B cell (primary cell): Measurements from ENCODE around the gene C1orf52. TPM values are rescaled to one million over a fixed set of nuclear protein-coding genes. Genes with fewer than 3 reads are reported as not detected.
A peak's percentile ranks its signal among the peaks of the same experiment; 100 is the strongest.
"Not testable (repeated sequence)": the region's sequence is repeated elsewhere in the genome, so short reads cannot be mapped to it uniquely, and the experiment has no call there.

Source experiments
- ATAC-seq: fragments of 200-7000 bp; cut with Tn5 transposase; one replicate; pipeline ENCODE4 v1.10.0; 2021; ENCODE audit warnings: low read depth, mild to moderate bottlenecking, moderate number of reproducible peaks, moderate library complexity
- CTCF ChIA-PET: fragments of 350-600 bp; sonication (Branson Sonifier 250); formaldehyde crosslinking; loops from one replicate; lab custom pipeline; 2021; ENCODE audit warnings: antibody characterized with exemption, inconsistent platforms; lab: Charles Lee
- POLR2A ChIA-PET: fragments of 350-600 bp; sonication (Branson Sonifier 250); formaldehyde crosslinking; loops from one replicate; lab custom pipeline; 2021; ENCODE audit warnings: antibody characterized with exemption; lab: Charles Lee
- DNase-seq: peaks from one replicate; pipeline ENCODE4 v3.0.0; 2013
- H2AFZ ChIP-seq: 2 replicates; pipeline ENCODE4 v1.6.1; 2012; ENCODE audit warnings: mild to moderate bottlenecking, low read depth, low read length; ENCODE audit not compliant: insufficient read depth, poor library complexity, severe bottlenecking
- H3K27ac ChIP-seq, 2 donors: 1 replicate in 1 of 2; 2 replicates in 1 of 2; pipeline ENCODE4 v1.5.1; 2012 to 2013; ENCODE audit warnings: low read length in 2 of 2, mild to moderate bottlenecking in 2 of 2, moderate library complexity in 1 of 2
- H3K27me3 ChIP-seq, 4 experiments: fragments of 200-600 bp in 1 of 4; sonication (generic) in 1 of 4; replicated peaks in 1 of 4; 1 replicate in 2 of 4; 2 replicates in 2 of 4; pipeline versions ENCODE4 v1.6.1 to v1.7.0; 2013 to 2016; ENCODE audit warnings: low read length in 3 of 4, mild to moderate bottlenecking in 2 of 4, mixed read lengths in 1 of 4, moderate library complexity in 1 of 4; ENCODE audit not compliant: insufficient read depth in 4 of 4, control insufficient read depth in 3 of 4; ENCODE audit errors: control extremely low read depth in 1 of 4
- H3K36me3 ChIP-seq, 2 experiments: replicated peaks in 1 of 2; 1 replicate in 1 of 2; 2 replicates in 1 of 2; pipeline versions ENCODE4 v1.6.1 to v1.7.1; 2013; ENCODE audit warnings: low read length in 1 of 2; ENCODE audit not compliant: insufficient read depth in 2 of 2, control insufficient read depth in 1 of 2; ENCODE audit errors: control extremely low read depth in 1 of 2, extremely low read depth in 1 of 2
- H3K4me1 ChIP-seq, 2 donors: fragments of 200-600 bp in 1 of 2; sonication (generic) in 1 of 2; 1 replicate in 1 of 2; 2 replicates in 1 of 2; pipeline versions ENCODE4 v1.5.1 to v1.6.1; 2013 to 2017; ENCODE audit warnings: low read length in 2 of 2; ENCODE audit not compliant: control insufficient read depth in 2 of 2, insufficient read depth in 2 of 2
- H3K4me2 ChIP-seq: replicated peaks from 2 replicates; pipeline ENCODE3; 2012; ENCODE audit warnings: mild to moderate bottlenecking, low read depth, low read length; ENCODE audit not compliant: poor library complexity, severe bottlenecking
- H3K4me3 ChIP-seq, 5 experiments: fragments of 200-600 bp in 1 of 5; sonication (generic) in 1 of 5; 1 replicate in 3 of 5; 2 replicates in 2 of 5; pipeline versions ENCODE4 v1.5.1 to v1.7.0; 2011 to 2016; ENCODE audit warnings: low read length in 4 of 5, mild to moderate bottlenecking in 4 of 5, low read depth in 2 of 5, control low read depth in 1 of 5, moderate library complexity in 1 of 5; ENCODE audit not compliant: insufficient read depth in 1 of 5; ENCODE audit errors: control extremely low read depth in 1 of 5, extremely low read depth in 1 of 5
- H3K79me2 ChIP-seq: fragments of 200-600 bp; sonication (generic); one replicate; pipeline ENCODE4 v1.6.0; 2016; ENCODE audit warnings: low read length; ENCODE audit not compliant: control insufficient read depth, insufficient read depth
- H3K9ac ChIP-seq: fragments of 200-600 bp; sonication (generic); 2 replicates; pipeline ENCODE4 v1.6.1; 2017; ENCODE audit warnings: mild to moderate bottlenecking, low read length, moderate library complexity
- H3K9me3 ChIP-seq, 3 donors: one replicate each; pipeline versions ENCODE4 v1.6.1 to v1.7.1; 2013; ENCODE audit warnings: low read length in 2 of 3; ENCODE audit not compliant: control insufficient read depth in 2 of 3, insufficient read depth in 1 of 3; ENCODE audit errors: control extremely low read depth in 1 of 3
- H4K20me1 ChIP-seq: 2 replicates; pipeline ENCODE4 v1.6.0; 2012; ENCODE audit warnings: mild to moderate bottlenecking, low read length; ENCODE audit not compliant: insufficient read depth, control insufficient read depth, poor library complexity, severe bottlenecking
- H3K27ac Mint-ChIP-seq: one replicate; pipeline ENCODE4 v1.8.0; 2021; ENCODE audit warnings: mixed read lengths
- H3K27me3 Mint-ChIP-seq: one replicate; pipeline ENCODE4 v1.8.0; 2021; ENCODE audit warnings: mixed read lengths
- H3K4me1 Mint-ChIP-seq: one replicate; pipeline ENCODE4 v1.8.0; 2021; ENCODE audit warnings: mixed read lengths
- H3K4me3 Mint-ChIP-seq: one replicate; pipeline ENCODE4 v1.8.0; 2021; ENCODE audit warnings: mixed read lengths
- H3K9me3 Mint-ChIP-seq: one replicate; pipeline ENCODE4 v1.8.0; 2022; ENCODE audit warnings: mixed read lengths; ENCODE audit not compliant: insufficient read depth
- EZH2 ChIP-seq: IDR thresholded peaks from 2 replicates; pipeline ENCODE4 v1.6.1; 2012; ENCODE audit warnings: borderline replicate concordance, low read depth, mild to moderate bottlenecking, moderate library complexity, low read length; ENCODE audit not compliant: insufficient read depth, poor library complexity, severe bottlenecking
- WGBS: methylation state at CpG from one replicate; pipeline ENCODE4 v1.1.5; 2013; ENCODE audit warnings: missing lambda C conversion rate; ENCODE audit not compliant: insufficient coverage; 5-methylcytosine and 5-hydroxymethylcytosine counted together
- intact Hi-C: fragments of 100-400 bp; cut with micrococcal nuclease; formaldehyde crosslinking; loops from one replicate; pipeline ENCODE4 v1.10.0; 2022
- polyA plus RNA-seq: library from polyadenylated mRNA; depleted of rRNA; stranded (reverse); fragments of >200 nt; gene quantifications from 2 replicates; pipeline ENCODE4 v1.2.3, GENCODE V29; 2012
- total RNA-seq, 2 donors: library from RNA; stranded (reverse); fragments of 120-200 nt in 1 of 2; gene quantifications; 1 replicate in 1 of 2; 2 replicates in 1 of 2; pipeline versions ENCODE4 v1.2.3 to v1.2.4, GENCODE V29; 2013 to 2022
- TF ChIP-seq, protein P1 (sequence below): fragments of 200-600 bp; IDR thresholded peaks from one replicate; pipeline ENCODE4 v1.8.0; 2022; ENCODE audit warnings: antibody characterized with exemption, mild to moderate bottlenecking

Gene C1orf52
- total and polyA plus RNA-seq, 2 donors (not counting 1 experiment from before 2014, with no cell fraction given) = 29.9 to 45.3 TPM

DNA sequence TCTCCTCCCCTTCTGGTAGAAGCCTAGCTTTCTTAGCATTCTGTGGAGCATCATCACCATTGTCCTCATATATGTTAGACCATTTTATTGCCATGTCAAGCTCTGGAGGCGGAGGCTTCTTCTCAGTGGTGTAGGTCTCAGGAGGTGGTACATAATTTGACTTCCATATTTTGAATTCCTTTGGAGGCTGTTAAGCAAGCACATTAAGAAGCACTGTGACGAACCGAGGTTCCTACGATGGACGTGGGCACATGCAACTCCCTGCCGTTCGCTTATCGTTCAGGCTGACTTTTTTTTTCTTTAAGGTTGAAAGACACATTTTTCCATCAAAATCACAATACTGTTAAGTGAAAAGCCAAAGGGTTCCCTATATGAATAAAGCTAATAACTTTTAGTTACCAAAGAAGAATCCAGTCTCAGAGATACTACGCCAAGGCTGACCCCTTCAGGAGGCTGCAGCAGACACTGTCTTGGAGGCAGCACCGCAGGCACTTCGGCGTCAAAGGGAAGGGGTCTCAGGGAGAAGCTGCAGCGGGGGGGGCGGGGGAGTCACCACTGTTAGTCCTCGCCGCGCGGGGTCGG is 835 bp downstream of the C1orf52 start:
- H3K27ac Mint-ChIP-seq = peak overlapping the region; percentile 59
- H3K27me3 Mint-ChIP-seq = no peaks in the 10 kb centered on the region
- Histone ChIP-seq H3K4me2 (peak overlapping the region; percentile 95), H2AFZ (peak overlapping the region; percentile 86), H3K9ac (peak overlapping the region; percentile 87), H4K20me1 (peaks cover 21% of the 10 kb centered on the region), H3K36me3 (peaks cover 9 to 18% of the 10 kb centered on the region in 2 experiments), H3K4me1 (peaks cover 17 to 18% of the 10 kb centered on the region in 2 donors), H3K4me3 (peak overlapping the region; percentile 66 to 94 (median 85)), H3K27me3 (no peaks in the 10 kb centered on the region), H3K27ac (peak overlapping the region in 1 of 2 donors; percentile 83), H3K79me2 (peaks cover 68% of the 10 kb centered on the region), H3K9me3 (peaks cover 0 to 4% (median 0%) of the 10 kb centered on the region in 3 donors)
- 20% methylated on average over 8 of the region's 19 CpGs for WGBS
- ChIA-PET POLR2A (interaction anchor here (0.6 to 1.4 kb wide), 3 partner anchors 18 to 314 kb away, joined by 3 to 26 read pairs (median 6); partner anchors contain the start of gene BCL10), CTCF (interaction anchor here (0.6 to 12.2 kb wide), 18 partner anchors 10 to 777 kb away, joined by 3 to 223 read pairs (median 6); partner anchors contain the start of gene BCL10)
- DNase-seq (no peak), ATAC-seq (no peak)
- H3K4me1 Mint-ChIP-seq = peaks cover 37% of the 10 kb centered on the region
- peak overlapping the region; percentile 95 for H3K4me3 Mint-ChIP-seq
- no peaks in the 10 kb centered on the region for H3K9me3 Mint-ChIP-seq
- intact Hi-C loops = loop anchor here (1.0 to 10.0 kb wide), 8 partner anchors 18 to 450 kb away; partner anchors contain the start of genes BCL10, MCOLN3, SYDE2 and ZNHIT6
- no peak for TF ChIP-seq EZH2
- TF ChIP-seq, protein P1, sequence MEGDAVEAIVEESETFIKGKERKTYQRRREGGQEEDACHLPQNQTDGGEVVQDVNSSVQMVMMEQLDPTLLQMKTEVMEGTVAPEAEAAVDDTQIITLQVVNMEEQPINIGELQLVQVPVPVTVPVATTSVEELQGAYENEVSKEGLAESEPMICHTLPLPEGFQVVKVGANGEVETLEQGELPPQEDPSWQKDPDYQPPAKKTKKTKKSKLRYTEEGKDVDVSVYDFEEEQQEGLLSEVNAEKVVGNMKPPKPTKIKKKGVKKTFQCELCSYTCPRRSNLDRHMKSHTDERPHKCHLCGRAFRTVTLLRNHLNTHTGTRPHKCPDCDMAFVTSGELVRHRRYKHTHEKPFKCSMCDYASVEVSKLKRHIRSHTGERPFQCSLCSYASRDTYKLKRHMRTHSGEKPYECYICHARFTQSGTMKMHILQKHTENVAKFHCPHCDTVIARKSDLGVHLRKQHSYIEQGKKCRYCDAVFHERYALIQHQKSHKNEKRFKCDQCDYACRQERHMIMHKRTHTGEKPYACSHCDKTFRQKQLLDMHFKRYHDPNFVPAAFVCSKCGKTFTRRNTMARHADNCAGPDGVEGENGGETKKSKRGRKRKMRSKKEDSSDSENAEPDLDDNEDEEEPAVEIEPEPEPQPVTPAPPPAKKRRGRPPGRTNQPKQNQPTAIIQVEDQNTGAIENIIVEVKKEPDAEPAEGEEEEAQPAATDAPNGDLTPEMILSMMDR = no peak

DNA sequence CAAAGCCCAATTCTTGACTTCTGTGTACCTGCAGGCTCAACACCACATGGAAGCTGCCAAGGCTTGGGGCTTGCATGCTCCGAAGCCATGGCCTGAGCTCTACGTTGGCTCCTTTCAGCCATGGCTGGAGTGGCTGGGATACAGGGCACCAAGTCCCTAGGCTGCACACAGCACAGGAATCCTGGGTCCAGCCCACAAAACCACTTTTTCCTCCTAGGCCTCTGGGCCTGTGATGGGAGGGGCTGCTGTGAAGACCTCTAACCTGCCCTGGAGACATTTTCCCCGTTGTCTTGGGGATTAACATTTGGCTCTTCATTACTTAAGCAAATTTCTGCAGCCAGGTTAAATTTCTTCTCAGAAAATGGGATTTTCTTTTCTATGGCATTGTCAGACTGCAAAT is 10.4 kb downstream of the C1orf52 start:
- H3K4me2 ChIP-seq, H2AFZ ChIP-seq, H3K4me3 ChIP-seq, intact Hi-C loops, H3K9ac ChIP-seq, H3K4me1 Mint-ChIP-seq, H3K4me1 ChIP-seq, H3K79me2 ChIP-seq, H3K27me3 Mint-ChIP-seq, ATAC-seq, H3K27ac ChIP-seq, DNase-seq, H3K9me3 Mint-ChIP-seq, H3K4me3 Mint-ChIP-seq, H3K27me3 ChIP-seq, H3K27ac Mint-ChIP-seq, POLR2A ChIA-PET, H3K9me3 ChIP-seq: not testable (repeated sequence)
- Histone ChIP-seq H3K36me3 (peaks cover 8 to 29% of the 10 kb centered on the region in 2 experiments), H4K20me1 (peaks cover 19% of the 10 kb centered on the region)
- 100% methylated on average over 2 of the region's 3 CpGs for whole genome bisulfite sequencing
- CTCF ChIA-PET = interaction anchor here (1.1 to 12.2 kb wide), 2 partner anchors 304 to 459 kb away, joined by 3 to 223 read pairs; partner anchors contain the start of gene ZNHIT6
